ENCODE results near the gene ZFP36L1. TPM values are rescaled to one million over a fixed set of nuclear protein-coding genes. Genes with fewer than 3 reads are reported as not detected.
A peak's percentile ranks its signal among the peaks of the same experiment; 100 is the strongest.

The ZFP36L1 gene
- polyA plus RNA-seq, 1 donor, result 199 TPM

GRCh38 chr14:68783408-68784225 is 9.2 kb downstream of the ZFP36L1 start:
- Histone ChIP-seq H3K4me1 (ENCODE audit: control insufficient read depth, insufficient read depth, low read length) (peaks cover 87% of the 10 kb centered on the region), H3K9me3 (ENCODE audit: control insufficient read depth, low read depth, low read length) (no peaks in the 10 kb centered on the region), H3K27me3 (ENCODE audit: control insufficient read depth, insufficient read depth, low read length) (no peaks in the 10 kb centered on the region), H3K27ac (ENCODE audit: low read length) (peak overlapping the region; percentile 93), H3K36me3 (ENCODE audit: control insufficient read depth, insufficient read depth, low read length) (peaks cover 18% of the 10 kb centered on the region), H3K4me3 (ENCODE audit: low read length) (no peak overlapping the region)
- no CpG with 5 or more reads among the region's 3 CpGs for WGBS (ENCODE audit: insufficient coverage, low lambda C conversion rate)
- DNase-seq, result peak; percentile 82 to 94

- Histone ChIP-seq H3K27me3 (ENCODE audit: control insufficient read depth, insufficient read depth, low read length) (no peaks in the 10 kb centered on the region), H3K27ac (ENCODE audit: low read length) (peak overlapping the region; percentile 93), H3K4me3 (ENCODE audit: low read length) (no peak overlapping the region), H3K4me1 (ENCODE audit: control insufficient read depth, insufficient read depth, low read length) (peaks cover 88% of the 10 kb centered on the region), H3K9me3 (ENCODE audit: control insufficient read depth, low read depth, low read length) (no peaks in the 10 kb centered on the region), H3K36me3 (ENCODE audit: control insufficient read depth, insufficient read depth, low read length) (peaks cover 11% of the 10 kb centered on the region)
- no CpG with 5 or more reads among the region's 10 CpGs for WGBS (ENCODE audit: insufficient coverage, low lambda C conversion rate)
- peak in 1 of 2 donors; percentile 58 for DNase-seq
Observed at GRCh38 chr14:68782091-68782981, 10.5 kb downstream of the ZFP36L1 start.

GRCh38 chr14:68781161-68782021 is 11.5 kb downstream of the ZFP36L1 start:
- Histone ChIP-seq H3K9me3 (ENCODE audit: control insufficient read depth, low read depth, low read length) (no peaks in the 10 kb centered on the region), H3K4me3 (ENCODE audit: low read length) (no peak overlapping the region), H3K27ac (ENCODE audit: low read length) (peak overlapping the region; percentile 93), H3K4me1 (ENCODE audit: control insufficient read depth, insufficient read depth, low read length) (peaks cover 78% of the 10 kb centered on the region), H3K27me3 (ENCODE audit: control insufficient read depth, insufficient read depth, low read length) (no peaks in the 10 kb centered on the region), H3K36me3 (ENCODE audit: control insufficient read depth, insufficient read depth, low read length) (peaks cover 1% of the 10 kb centered on the region)
- DNase-seq, result peak; percentile 71 to 90
- WGBS (ENCODE audit: insufficient coverage, low lambda C conversion rate), result no CpG with 5 or more reads among the region's 14 CpGs

GRCh38 chr14:68780358-68781160 is 12.3 kb downstream of the ZFP36L1 start:
- Histone ChIP-seq H3K27ac (ENCODE audit: low read length) (peak overlapping the region; percentile 93), H3K4me1 (ENCODE audit: control insufficient read depth, insufficient read depth, low read length) (peaks cover 70% of the 10 kb centered on the region), H3K9me3 (ENCODE audit: control insufficient read depth, low read depth, low read length) (no peaks in the 10 kb centered on the region), H3K27me3 (ENCODE audit: control insufficient read depth, insufficient read depth, low read length) (no peaks in the 10 kb centered on the region), H3K4me3 (ENCODE audit: low read length) (no peak overlapping the region), H3K36me3 (ENCODE audit: control insufficient read depth, insufficient read depth, low read length) (no peaks in the 10 kb centered on the region)
- WGBS (ENCODE audit: insufficient coverage, low lambda C conversion rate), result no CpG with 5 or more reads among the region's 7 CpGs
- no peak for DNase-seq

GRCh38 chr14:68779761-68780323 is 13.0 kb downstream of the ZFP36L1 start:
- peak in 1 of 2 donors; percentile 84 for DNase-seq
- no CpG with 5 or more reads among the region's 9 CpGs for WGBS (ENCODE audit: insufficient coverage, low lambda C conversion rate)

GRCh38 chr14:68777644-68778043 is 15.2 kb downstream of the ZFP36L1 start:
- Histone ChIP-seq H3K4me1 (ENCODE audit: control insufficient read depth, insufficient read depth, low read length) (peaks cover 44% of the 10 kb centered on the region), H3K36me3 (ENCODE audit: control insufficient read depth, insufficient read depth, low read length) (no peaks in the 10 kb centered on the region), H3K9me3 (ENCODE audit: control insufficient read depth, low read depth, low read length) (no peaks in the 10 kb centered on the region), H3K27ac (ENCODE audit: low read length) (no peak overlapping the region), H3K4me3 (ENCODE audit: low read length) (no peak overlapping the region), H3K27me3 (ENCODE audit: control insufficient read depth, insufficient read depth, low read length) (no peaks in the 10 kb centered on the region)
- no CpG with 5 or more reads among the region's 1 CpG for WGBS (ENCODE audit: insufficient coverage, low lambda C conversion rate)
- DNase-seq, result no peak

More at GRCh38 chr14:68779761-68780323, 13.0 kb downstream of the ZFP36L1 start:
- Histone ChIP-seq H3K4me3 (ENCODE audit: low read length) (no peak overlapping the region), H3K4me1 (ENCODE audit: control insufficient read depth, insufficient read depth, low read length) (peaks cover 63% of the 10 kb centered on the region), H3K27ac (ENCODE audit: low read length) (peak overlapping the region; percentile 93), H3K27me3 (ENCODE audit: control insufficient read depth, insufficient read depth, low read length) (no peaks in the 10 kb centered on the region), H3K36me3 (ENCODE audit: control insufficient read depth, insufficient read depth, low read length) (no peaks in the 10 kb centered on the region), H3K9me3 (ENCODE audit: control insufficient read depth, low read depth, low read length) (no peaks in the 10 kb centered on the region)

- H3K36me3 ChIP-seq (ENCODE audit: control insufficient read depth, insufficient read depth, low read length), result no peaks in the 10 kb centered on the region
- no peak for DNase-seq
- WGBS (ENCODE audit: insufficient coverage, low lambda C conversion rate), result no CpG with 5 or more reads among the region's 6 CpGs
- no peaks in the 10 kb centered on the region for H3K9me3 ChIP-seq (ENCODE audit: control insufficient read depth, low read depth, low read length)
- H3K27ac ChIP-seq (ENCODE audit: low read length), result no peak overlapping the region
- peaks cover 24% of the 10 kb centered on the region for H3K4me1 ChIP-seq (ENCODE audit: control insufficient read depth, insufficient read depth, low read length)
- no peaks in the 10 kb centered on the region for H3K27me3 ChIP-seq (ENCODE audit: control insufficient read depth, insufficient read depth, low read length)
- no peak overlapping the region for H3K4me3 ChIP-seq (ENCODE audit: low read length)
Observed at GRCh38 chr14:68775614-68776126, 17.2 kb downstream of the ZFP36L1 start.

GRCh38 chr14:68774771-68775613 is 17.9 kb downstream of the ZFP36L1 start:
- WGBS (ENCODE audit: insufficient coverage, low lambda C conversion rate), result no CpG with 5 or more reads among the region's 4 CpGs
- Histone ChIP-seq H3K27me3 (ENCODE audit: control insufficient read depth, insufficient read depth, low read length) (no peaks in the 10 kb centered on the region), H3K36me3 (ENCODE audit: control insufficient read depth, insufficient read depth, low read length) (no peaks in the 10 kb centered on the region), H3K27ac (ENCODE audit: low read length) (no peak overlapping the region), H3K4me3 (ENCODE audit: low read length) (no peak overlapping the region), H3K9me3 (ENCODE audit: control insufficient read depth, low read depth, low read length) (no peaks in the 10 kb centered on the region), H3K4me1 (ENCODE audit: control insufficient read depth, insufficient read depth, low read length) (peaks cover 17% of the 10 kb centered on the region)
- DNase-seq, result no peak

All from large intestine (tissue), 3 donors.